SK-N-SH (cell line): Measurements from ENCODE around the gene C17orf113. TPM values are rescaled to one million over a fixed set of nuclear protein-coding genes. Genes with fewer than 3 reads are reported as not detected.

Source experiments
- CTCF ChIA-PET: fragments of 300-600, 350-600 bp; formaldehyde crosslinking; extraction: SDS; loops from one replicate; lab custom pipeline; 2021; lab: Yijun Ruan, JAX
- POLR2A ChIA-PET: fragments of 350-600 bp; sonication (Branson Sonifier 250); formaldehyde crosslinking; extraction: SDS; loops from one replicate; lab custom pipeline; 2020; ENCODE audit warnings: antibody characterized with exemption, inconsistent platforms; lab: Yijun Ruan, JAX
- DNase-seq: peaks from one replicate; pipeline ENCODE4 v3.0.0; 2012
- H2AFZ ChIP-seq: fragments of 200-600 bp; sonication (generic); 2 replicates; pipeline ENCODE4 v1.8.1; 2016; ENCODE audit warnings: antibody characterized with exemption, mild to moderate bottlenecking, low read depth
- H3F3A ChIP-seq: fragments of 200-600 bp; sonication (generic); replicated peaks from 2 replicates; pipeline ENCODE3; 2016; ENCODE audit warnings: antibody characterized with exemption, mild to moderate bottlenecking; ENCODE audit not compliant: insufficient read depth
- H3K27ac ChIP-seq, 2 experiments: fragments of 200-500 bp in 1 of 2; fragments of 200-600 bp in 1 of 2; sonication (Bioruptor generic) in 1 of 2; sonication (generic), shearing (Covaris generic) in 1 of 2; 2 replicates each; pipeline versions ENCODE4 v1.5.1 to v1.6.1; 2014 to 2016; ENCODE audit warnings: low read depth in 2 of 2, inconsistent platforms in 1 of 2, low read length in 1 of 2, mild to moderate bottlenecking in 1 of 2, mixed read lengths in 1 of 2
- H3K27me3 ChIP-seq: fragments of 200-600 bp; sonication (generic), shearing (Covaris generic); 2 replicates; pipeline ENCODE4 v1.6.1; 2016; ENCODE audit warnings: mixed run types; ENCODE audit not compliant: insufficient read depth
- H3K36me3 ChIP-seq, 2 experiments: fragments of 200-500 bp in 1 of 2; fragments of 200-600 bp in 1 of 2; sonication (Bioruptor generic) in 1 of 2; sonication (generic) in 1 of 2; replicated peaks in 1 of 2; 2 replicates each; pipeline versions ENCODE3 to v1.5.1; 2014 to 2016; ENCODE audit warnings: low read length in 1 of 2, mild to moderate bottlenecking in 1 of 2; ENCODE audit not compliant: insufficient read depth in 2 of 2, control insufficient read depth in 1 of 2
- H3K4me1 ChIP-seq, 2 experiments: fragments of 200-500 bp in 1 of 2; fragments of 200-600 bp in 1 of 2; sonication (Bioruptor generic) in 1 of 2; sonication (generic), shearing (Covaris generic) in 1 of 2; 2 replicates each; pipeline versions ENCODE4 v1.5.1 to v1.6.1; 2014 to 2016; ENCODE audit warnings: low read depth in 1 of 2, low read length in 1 of 2, mixed run types in 1 of 2; ENCODE audit not compliant: insufficient read depth in 2 of 2, control insufficient read depth in 1 of 2
- H3K4me2 ChIP-seq: fragments of 200-600 bp; sonication (generic), shearing (Covaris generic); 2 replicates; pipeline ENCODE4 v1.6.1; 2017; ENCODE audit warnings: mixed run types
- H3K4me3 ChIP-seq, 2 experiments: fragments of 200-500 bp in 1 of 2; fragments of 200-600 bp in 1 of 2; sonication (Bioruptor generic) in 1 of 2; sonication (generic), shearing (Covaris generic) in 1 of 2; 2 replicates each; pipeline versions ENCODE4 v1.5.1 to v1.8.1; 2014 to 2016; ENCODE audit warnings: low read depth in 2 of 2, inconsistent platforms in 1 of 2, low read length in 1 of 2, mild to moderate bottlenecking in 1 of 2, mixed read lengths in 1 of 2, moderate library complexity in 1 of 2
- H3K79me2 ChIP-seq: fragments of 200-600 bp; sonication (generic); 2 replicates; pipeline ENCODE4 v1.8.1; 2017; ENCODE audit warnings: mild to moderate bottlenecking; ENCODE audit not compliant: insufficient read depth
- H3K9ac ChIP-seq: fragments of 200-600 bp; sonication (generic); 2 replicates; pipeline ENCODE4 v1.6.1; 2017; ENCODE audit warnings: mixed run types
- H3K9me2 ChIP-seq: fragments of 200-600 bp; sonication (generic); 2 replicates; pipeline ENCODE4 v1.6.1; 2017; ENCODE audit warnings: mixed run types
- H3K9me3 ChIP-seq: fragments of 200-600 bp; sonication (generic); 2 replicates; pipeline ENCODE4 v1.6.1; 2017; ENCODE audit warnings: mixed run types, mild to moderate bottlenecking, moderate library complexity
- H4K20me1 ChIP-seq: fragments of 200-600 bp; sonication (generic); 2 replicates; pipeline ENCODE4 v1.6.1; 2017; ENCODE audit warnings: mild to moderate bottlenecking, mixed run types; ENCODE audit not compliant: insufficient read depth
- EP300 ChIP-seq, 2 experiments: IDR thresholded peaks; 2 replicates each; pipeline versions ENCODE4 v1.4.0 to v1.6.1; 2012; ENCODE audit warnings: borderline replicate concordance in 1 of 2, low read depth in 1 of 2, low read length in 1 of 2
- EZH2phosphoT487 ChIP-seq: fragments of 200-600 bp; sonication (generic); IDR thresholded peaks from 2 replicates; pipeline ENCODE4 v1.6.1; 2017; ENCODE audit warnings: low read depth, mixed run types, mild to moderate bottlenecking, antibody characterized with exemption, moderate library complexity, borderline replicate concordance
- FOXJ3 ChIP-seq: sonication (generic); formaldehyde crosslinking; IDR thresholded peaks from 2 replicates; pipeline ENCODE4 v1.5.1; 2020; ENCODE audit warnings: mild to moderate bottlenecking, missing genetic modification reagents
- JUND ChIP-seq: IDR thresholded peaks from 2 replicates; pipeline ENCODE4 v1.4.0; 2012
- MXI1 ChIP-seq: IDR thresholded peaks from 2 replicates; pipeline ENCODE4 v1.6.1; 2012; ENCODE audit warnings: mild to moderate bottlenecking, low read depth, low read length, improper control_type of control experiment
- RCOR1 ChIP-seq: fragments of 150-350 bp; IDR thresholded peaks from 2 replicates; pipeline ENCODE4 v1.6.1; 2017; ENCODE audit warnings: antibody characterized with exemption, low read length
- RXRA ChIP-seq: IDR thresholded peaks from 2 replicates; pipeline ENCODE4 v1.4.0; 2012; ENCODE audit warnings: low read depth, mild to moderate bottlenecking, borderline replicate concordance
- SIN3A ChIP-seq: IDR thresholded peaks from 2 replicates; pipeline ENCODE4 v1.6.1; 2012; ENCODE audit warnings: low read depth, mild to moderate bottlenecking, low read length, moderate library complexity, borderline replicate concordance
- TAF1 ChIP-seq: IDR thresholded peaks from 2 replicates; pipeline ENCODE4 v1.6.1; 2012; ENCODE audit warnings: low read depth, mild to moderate bottlenecking, low read length, moderate library complexity, borderline replicate concordance
- YY1 ChIP-seq: IDR thresholded peaks from 2 replicates; pipeline ENCODE4 v1.4.0; 2012; ENCODE audit warnings: low read depth, mild to moderate bottlenecking
- WGBS: methylation state at CpG from one replicate; pipeline ENCODE4 v1.1.6; 2017; ENCODE audit warnings: low lambda C conversion rate; 5-methylcytosine and 5-hydroxymethylcytosine counted together
- polyA plus RNA-seq, 3 experiments: library from polyadenylated mRNA; depleted of rRNA; stranded (reverse); fragments of >200 nt; gene quantifications; 2 replicates each; pipeline ENCODE4 v1.2.3, GENCODE V29; 2012
- TF ChIP-seq, protein P1 (sequence below): fragments of 150-350 bp; IDR thresholded peaks from 2 replicates; pipeline ENCODE4 v1.6.1; 2017; ENCODE audit warnings: antibody characterized with exemption, low read length, low read depth, borderline replicate concordance
- TF ChIP-seq, protein P2 (sequence below): IDR thresholded peaks from 2 replicates; pipeline ENCODE4 v1.4.0; 2012; ENCODE audit warnings: low read depth, borderline replicate concordance

C17orf113 gene
- polyA plus RNA-seq, 1 of the 3 experiments (the other 2 are of a cell fraction) = 0.44 TPM

DNA sequence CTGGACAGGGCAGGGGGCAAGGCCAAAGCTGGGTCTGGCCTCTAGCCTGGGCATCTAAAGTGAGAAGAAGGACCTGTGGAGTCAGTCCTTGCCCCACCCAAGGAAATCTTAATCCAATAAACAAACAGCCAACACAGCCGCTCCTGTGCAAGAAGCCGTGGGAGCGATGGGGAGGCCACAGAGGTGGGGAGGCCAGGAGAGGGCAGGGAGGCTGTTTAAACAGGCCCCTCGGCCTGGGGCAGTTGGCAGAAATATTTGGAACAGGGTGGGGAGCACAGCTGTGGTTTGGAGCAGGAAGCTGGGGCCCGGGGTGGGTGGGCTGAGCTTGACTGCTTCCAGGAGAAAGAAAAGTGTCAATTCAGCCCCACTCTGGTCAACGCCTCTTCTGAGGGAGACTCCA lies 42.5 kb upstream of the C17orf113 start:
- Histone ChIP-seq H3K4me3 (no peak overlapping the region), H4K20me1 (no peaks in the 10 kb centered on the region), H3F3A (no peaks in the 10 kb centered on the region), H3K27ac (no peak overlapping the region), H3K4me2 (no peak overlapping the region), H2AFZ (no peak overlapping the region), H3K4me1 (peaks cover 0 to 2% of the 10 kb centered on the region in 2 experiments; a peak in 1 of 4 replicates), H3K79me2 (no peaks in the 10 kb centered on the region), H3K27me3 (peaks cover 7% of the 10 kb centered on the region; the same call in 1 of the 2 replicates), H3K9me2 (no peaks in the 10 kb centered on the region), H3K9ac (no peak overlapping the region), H3K36me3 (no peaks in the 10 kb centered on the region), H3K9me3 (no peaks in the 10 kb centered on the region)
- no peak for DNase-seq
- ChIA-PET CTCF (interaction anchor here (0.7 to 5.7 kb wide), 3 partner anchors 9 to 68 kb away, joined by 3 to 46 read pairs (median 6); no protein-coding TSS in a partner anchor), POLR2A (no interaction called here)
- WGBS = 80% methylated on average over 5 of the region's 6 CpGs
- TF ChIP-seq EZH2phosphoT487 (no peak), MXI1 (no peak)

DNA sequence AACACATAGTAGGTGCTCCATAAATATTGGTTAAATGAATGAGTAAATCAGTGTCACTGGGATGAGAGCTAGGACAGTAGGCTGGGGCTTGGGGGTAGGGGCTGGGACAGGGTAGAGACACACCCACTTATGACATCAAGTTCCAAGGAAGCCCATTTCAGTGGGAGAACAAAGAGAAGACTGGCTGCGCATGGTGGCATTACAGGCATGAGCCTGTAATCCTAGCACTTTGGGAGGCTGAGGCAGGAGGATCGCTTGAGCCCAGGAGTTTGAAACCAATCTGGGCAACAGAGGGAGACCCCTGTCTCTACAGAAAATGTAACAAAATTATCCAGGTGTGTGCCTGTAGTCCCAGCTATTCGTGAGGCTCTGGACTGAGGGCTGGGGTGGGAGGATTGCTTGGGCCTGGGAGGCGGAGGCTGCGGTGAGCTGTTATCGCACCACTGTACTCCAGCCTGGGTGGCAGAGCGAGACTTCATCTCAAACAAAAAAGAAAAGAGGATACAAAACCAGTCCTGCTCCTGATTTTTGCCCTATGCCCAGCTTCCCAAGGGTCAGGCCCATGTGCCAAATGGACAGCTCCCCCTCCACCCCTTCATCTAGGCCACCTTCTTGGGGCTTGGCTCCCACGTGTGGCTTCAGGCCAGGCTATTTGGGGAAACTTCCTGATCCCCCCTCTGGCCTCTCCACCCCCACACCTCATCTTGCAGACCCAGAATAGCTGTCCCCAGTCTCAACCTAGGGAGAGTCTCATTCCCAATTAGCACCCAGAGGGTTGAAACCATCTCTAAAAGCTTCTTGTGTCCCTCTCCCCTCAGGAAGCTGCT lies 40.8 kb upstream of the C17orf113 start:
- no peaks in the 10 kb centered on the region for H3F3A ChIP-seq
- 78% methylated on average over 8 of the region's 8 CpGs for WGBS
- H3K27me3 ChIP-seq = peaks cover 7% of the 10 kb centered on the region; the same call in 1 of the 2 replicates
- H3K9me3 ChIP-seq = no peaks in the 10 kb centered on the region
- no peaks in the 10 kb centered on the region for H3K79me2 ChIP-seq
- H3K4me1 ChIP-seq = no peaks in the 10 kb centered on the region
- no peak for DNase-seq
- H3K4me2 ChIP-seq = no peak overlapping the region
- no peak overlapping the region for H3K27ac ChIP-seq
- no peak overlapping the region for H2AFZ ChIP-seq
- no peaks in the 10 kb centered on the region for H3K9me2 ChIP-seq
- no peaks in the 10 kb centered on the region for H4K20me1 ChIP-seq
- TF ChIP-seq, protein P1, sequence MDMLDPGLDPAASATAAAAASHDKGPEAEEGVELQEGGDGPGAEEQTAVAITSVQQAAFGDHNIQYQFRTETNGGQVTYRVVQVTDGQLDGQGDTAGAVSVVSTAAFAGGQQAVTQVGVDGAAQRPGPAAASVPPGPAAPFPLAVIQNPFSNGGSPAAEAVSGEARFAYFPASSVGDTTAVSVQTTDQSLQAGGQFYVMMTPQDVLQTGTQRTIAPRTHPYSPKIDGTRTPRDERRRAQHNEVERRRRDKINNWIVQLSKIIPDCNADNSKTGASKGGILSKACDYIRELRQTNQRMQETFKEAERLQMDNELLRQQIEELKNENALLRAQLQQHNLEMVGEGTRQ = no peak
- TF ChIP-seq, protein P2, sequence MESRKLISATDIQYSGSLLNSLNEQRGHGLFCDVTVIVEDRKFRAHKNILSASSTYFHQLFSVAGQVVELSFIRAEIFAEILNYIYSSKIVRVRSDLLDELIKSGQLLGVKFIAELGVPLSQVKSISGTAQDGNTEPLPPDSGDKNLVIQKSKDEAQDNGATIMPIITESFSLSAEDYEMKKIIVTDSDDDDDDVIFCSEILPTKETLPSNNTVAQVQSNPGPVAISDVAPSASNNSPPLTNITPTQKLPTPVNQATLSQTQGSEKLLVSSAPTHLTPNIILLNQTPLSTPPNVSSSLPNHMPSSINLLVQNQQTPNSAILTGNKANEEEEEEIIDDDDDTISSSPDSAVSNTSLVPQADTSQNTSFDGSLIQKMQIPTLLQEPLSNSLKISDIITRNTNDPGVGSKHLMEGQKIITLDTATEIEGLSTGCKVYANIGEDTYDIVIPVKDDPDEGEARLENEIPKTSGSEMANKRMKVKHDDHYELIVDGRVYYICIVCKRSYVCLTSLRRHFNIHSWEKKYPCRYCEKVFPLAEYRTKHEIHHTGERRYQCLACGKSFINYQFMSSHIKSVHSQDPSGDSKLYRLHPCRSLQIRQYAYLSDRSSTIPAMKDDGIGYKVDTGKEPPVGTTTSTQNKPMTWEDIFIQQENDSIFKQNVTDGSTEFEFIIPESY = no peak
- TF ChIP-seq TAF1 (no peak), YY1 (no peak), EZH2phosphoT487 (no peak), MXI1 (no peak), JUND (no peak), RCOR1 (no peak), RXRA (no peak), SIN3A (no peak), FOXJ3 (no peak), EP300 (IDR thresholded peaks at IDR 0.05; ENCODE audit: borderline replicate concordance in 1 of 2, low read depth in 1 of 2, low read length in 1 of 2) (no peak)
- H3K9ac ChIP-seq = no peak overlapping the region
- CTCF ChIA-PET = interaction anchor here (0.9 to 5.7 kb wide), 7 partner anchors 10 to 165 kb away, joined by 3 to 46 read pairs (median 6); no protein-coding TSS in a partner anchor
- POLR2A ChIA-PET = interaction anchor here (1.4 kb wide), 1 partner anchor 11 kb away, joined by 3 read pairs; no protein-coding TSS in a partner anchor
- H3K4me3 ChIP-seq = no peak overlapping the region
- H3K36me3 ChIP-seq = no peaks in the 10 kb centered on the region
